K562 (cell line): ENCODE results near the gene ANKMY2.

Source experiments
- CBX1 ChIP-seq: sonication (generic); IDR thresholded peaks from 2 replicates; pipeline ENCODE4 v1.6.1; 2016; ENCODE audit warnings: antibody characterized with exemption, low read depth, mild to moderate bottlenecking
- HDGF ChIP-seq: fragments of 450-650 bp; IDR thresholded peaks from 2 replicates; pipeline ENCODE4 v1.6.1; 2016
- ZNF436 ChIP-seq: fragments of 250-450, 450-650 bp; sonication (Bioruptor Pico); formaldehyde crosslinking; IDR thresholded peaks from 2 replicates; pipeline ENCODE4 v1.7.0; 2020; ENCODE audit warnings: mild to moderate bottlenecking
- TF ChIP-seq, protein P1 (sequence below): sonication (generic); formaldehyde crosslinking; IDR thresholded peaks from 2 replicates; pipeline ENCODE4 v1.8.1; 2023; ENCODE audit warnings: mild to moderate bottlenecking, missing genetic modification reagents, moderate library complexity

DNA sequence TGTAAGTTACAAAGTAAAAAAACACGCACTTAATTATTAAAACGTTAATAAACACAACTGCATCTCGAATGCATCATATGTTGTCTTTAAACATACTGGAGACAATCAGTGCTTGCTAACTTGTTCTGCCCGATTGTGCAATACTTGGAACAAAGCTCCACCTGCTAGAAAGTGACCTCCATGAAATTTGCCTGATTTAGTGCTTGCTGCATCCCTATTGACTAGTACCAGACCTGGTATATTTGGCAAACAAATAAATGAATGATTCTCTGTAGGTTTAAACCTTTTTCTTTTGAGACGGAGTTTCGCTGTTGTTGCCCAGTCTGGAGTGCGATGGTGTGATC, 6.7 kb upstream of the ANKMY2 start:
- TF ChIP-seq, protein P1, sequence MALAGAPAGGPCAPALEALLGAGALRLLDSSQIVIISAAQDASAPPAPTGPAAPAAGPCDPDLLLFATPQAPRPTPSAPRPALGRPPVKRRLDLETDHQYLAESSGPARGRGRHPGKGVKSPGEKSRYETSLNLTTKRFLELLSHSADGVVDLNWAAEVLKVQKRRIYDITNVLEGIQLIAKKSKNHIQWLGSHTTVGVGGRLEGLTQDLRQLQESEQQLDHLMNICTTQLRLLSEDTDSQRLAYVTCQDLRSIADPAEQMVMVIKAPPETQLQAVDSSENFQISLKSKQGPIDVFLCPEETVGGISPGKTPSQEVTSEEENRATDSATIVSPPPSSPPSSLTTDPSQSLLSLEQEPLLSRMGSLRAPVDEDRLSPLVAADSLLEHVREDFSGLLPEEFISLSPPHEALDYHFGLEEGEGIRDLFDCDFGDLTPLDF (CRISPR knock-in tag), result no peak
- TF ChIP-seq HDGF, result no peak
- TF ChIP-seq CBX1, result no peak
- TF ChIP-seq ZNF436 (CRISPR knock-in tag), result no peak
